IPS-NIHi7 (cell line): Measurements from ENCODE around the gene CCNT2.
"Not testable (repeated sequence)": the region's sequence is repeated elsewhere in the genome, so short reads cannot be mapped to it uniquely, and the experiment has no call there.

ENCODE experiments used
- DNase-seq: peaks from one replicate; pipeline ENCODE4 v3.0.0; 2012; ENCODE audit warnings: mixed read lengths; ENCODE audit errors: extremely low spot score

Gene CCNT2

DNA sequence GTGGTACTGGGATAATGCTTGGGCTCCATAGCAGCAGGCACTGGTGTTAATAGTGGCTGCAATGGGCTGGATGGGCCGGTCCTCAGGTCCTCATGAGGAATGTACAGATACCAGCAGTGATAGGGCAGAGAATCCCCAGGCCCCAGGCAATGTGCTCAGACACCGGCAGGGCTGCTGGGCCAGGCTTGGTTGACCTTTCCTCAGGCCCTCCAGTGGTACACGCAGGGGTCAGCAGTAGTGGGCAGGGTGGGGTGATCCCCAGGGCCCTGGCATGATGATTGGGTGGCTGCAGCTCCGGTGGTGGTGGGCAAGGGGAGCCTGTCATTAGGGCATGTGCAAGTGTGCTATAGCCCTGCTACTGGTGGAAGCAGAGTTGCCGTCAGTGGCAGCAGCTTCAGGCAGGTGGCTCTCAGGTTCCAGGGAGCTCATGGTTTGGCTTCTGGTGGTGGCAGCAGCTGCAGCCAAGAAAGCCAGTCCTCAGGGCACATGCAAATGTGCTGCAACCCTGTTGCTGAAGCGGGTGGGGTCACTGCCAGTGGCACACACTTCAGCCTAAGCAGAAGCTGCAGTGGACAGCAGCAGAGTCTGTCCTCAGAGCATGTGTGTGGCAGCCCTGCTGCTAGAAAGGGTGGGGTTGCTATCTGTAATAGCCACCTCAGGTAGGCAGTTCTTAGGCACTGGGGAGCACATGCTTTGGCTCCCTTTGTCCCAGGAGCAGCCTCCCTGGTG is 56.8 kb downstream of the CCNT2 start:
- DNase-seq: no peak

DNA sequence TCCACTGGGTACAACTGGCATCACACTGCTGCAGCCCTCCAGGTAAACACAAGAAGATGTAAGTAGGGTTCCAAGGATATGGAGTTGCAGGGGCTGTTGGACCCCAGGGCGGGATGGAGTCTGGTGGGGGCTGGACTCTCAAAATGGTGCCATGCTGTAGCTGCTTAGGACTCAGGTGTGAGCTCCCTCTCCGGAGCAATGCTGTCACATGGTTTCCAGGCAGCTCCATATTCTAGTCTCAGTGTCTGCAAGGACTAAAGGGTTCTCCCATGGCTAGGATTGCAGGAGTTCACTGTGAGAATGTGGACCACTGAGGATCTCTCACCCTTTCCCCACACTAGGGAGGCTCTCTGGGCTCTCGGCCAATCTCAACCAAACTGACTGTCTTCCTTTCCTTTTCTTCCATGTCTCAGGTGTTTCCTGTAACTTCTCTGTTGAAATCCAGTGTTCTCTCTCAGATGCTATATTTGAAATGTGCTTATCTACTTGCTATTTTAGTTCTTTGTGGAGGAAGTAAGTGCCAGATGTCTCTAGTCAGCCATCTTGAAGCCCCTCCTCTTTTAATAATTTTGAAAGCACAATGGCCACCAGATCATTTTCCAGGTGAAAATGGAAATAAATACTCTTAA is 57.6 kb downstream of the CCNT2 start:
- no peak for DNase-seq

GRCh38 chr2:134977104-134977503 is 58.5 kb downstream of the CCNT2 start:
- DNase-seq: not testable (repeated sequence)

GRCh38 chr2:134979221-134979620 is 60.6 kb downstream of the CCNT2 start:
- DNase-seq: no peak

GRCh38 chr2:134980639-134981038 is 62.0 kb downstream of the CCNT2 start:
- no peak for DNase-seq

- no peak for DNase-seq
Observed at GRCh38 chr2:134982603-134983002, 64.0 kb downstream of the CCNT2 start.

DNA sequence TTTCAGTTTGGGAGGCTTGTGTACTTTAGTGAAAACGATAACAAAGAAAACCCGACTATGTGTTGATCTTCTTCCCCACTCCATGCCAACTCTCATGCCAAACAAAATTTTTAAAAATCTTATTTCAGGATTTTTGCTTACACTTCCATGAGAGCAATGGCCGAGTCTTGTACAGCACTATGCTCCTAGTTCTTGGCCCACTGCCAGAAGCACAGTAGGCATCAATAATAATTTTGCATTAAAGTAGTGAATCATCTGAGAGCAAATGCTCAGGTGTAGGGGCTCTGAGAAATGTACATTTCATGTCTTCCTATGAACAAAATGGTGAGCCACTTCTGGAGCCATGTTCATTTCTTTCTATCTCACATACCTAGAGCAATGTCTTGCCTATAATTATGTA is 66.4 kb downstream of the CCNT2 start:
- no peak for DNase-seq

DNA sequence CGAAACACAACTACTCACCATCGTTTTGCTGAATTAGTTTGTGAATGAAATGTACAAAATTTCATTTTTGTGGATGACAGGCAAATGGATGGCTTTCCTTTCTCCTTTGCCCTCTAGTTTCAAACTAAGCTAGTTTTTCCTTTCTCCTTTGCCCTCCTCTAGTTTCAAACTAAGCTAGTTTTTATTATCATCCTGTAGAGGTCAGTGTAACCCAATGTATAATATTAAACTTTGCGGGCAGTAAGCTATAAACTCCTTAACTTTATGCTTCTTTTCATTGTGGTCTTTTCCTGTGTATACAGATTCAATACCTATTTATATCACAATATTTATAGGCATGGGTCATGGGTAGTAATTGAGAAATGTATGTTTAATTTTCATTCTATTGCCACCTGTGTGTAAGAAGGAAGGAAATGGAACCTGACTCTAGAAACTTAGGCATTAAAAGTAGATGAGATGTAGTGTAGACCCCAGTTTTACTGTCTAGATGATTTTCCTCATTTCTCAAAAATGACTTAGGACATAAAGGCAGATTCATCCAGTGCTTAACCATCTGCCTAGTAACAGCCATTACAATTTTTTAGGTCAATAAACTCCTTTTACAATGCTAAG is 70.5 kb downstream of the CCNT2 start:
- DNase-seq: peak; percentile 38

GRCh38 chr2:134999521-134999920 is 80.9 kb downstream of the CCNT2 start:
- no peak for DNase-seq

DNA sequence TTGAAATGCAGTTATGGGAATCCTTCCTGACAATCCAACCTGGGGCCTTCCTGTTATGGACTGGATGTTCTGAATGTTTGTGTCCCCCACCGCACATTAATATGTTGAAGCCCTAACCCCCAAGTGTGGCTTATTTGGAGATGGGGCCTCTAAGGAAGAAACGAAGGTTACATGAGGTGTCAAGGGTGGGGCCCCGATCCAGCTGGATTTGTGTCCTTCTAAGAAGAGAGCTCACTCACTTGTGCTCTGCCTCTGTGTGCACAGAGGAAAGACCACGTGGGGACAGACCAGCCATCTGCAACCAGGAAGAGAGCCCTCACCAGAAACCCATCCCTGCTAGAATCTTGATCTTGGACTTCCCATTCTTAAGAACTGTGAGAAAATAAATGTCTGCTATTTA is 84.2 kb downstream of the CCNT2 start:
- no peak for DNase-seq

DNA sequence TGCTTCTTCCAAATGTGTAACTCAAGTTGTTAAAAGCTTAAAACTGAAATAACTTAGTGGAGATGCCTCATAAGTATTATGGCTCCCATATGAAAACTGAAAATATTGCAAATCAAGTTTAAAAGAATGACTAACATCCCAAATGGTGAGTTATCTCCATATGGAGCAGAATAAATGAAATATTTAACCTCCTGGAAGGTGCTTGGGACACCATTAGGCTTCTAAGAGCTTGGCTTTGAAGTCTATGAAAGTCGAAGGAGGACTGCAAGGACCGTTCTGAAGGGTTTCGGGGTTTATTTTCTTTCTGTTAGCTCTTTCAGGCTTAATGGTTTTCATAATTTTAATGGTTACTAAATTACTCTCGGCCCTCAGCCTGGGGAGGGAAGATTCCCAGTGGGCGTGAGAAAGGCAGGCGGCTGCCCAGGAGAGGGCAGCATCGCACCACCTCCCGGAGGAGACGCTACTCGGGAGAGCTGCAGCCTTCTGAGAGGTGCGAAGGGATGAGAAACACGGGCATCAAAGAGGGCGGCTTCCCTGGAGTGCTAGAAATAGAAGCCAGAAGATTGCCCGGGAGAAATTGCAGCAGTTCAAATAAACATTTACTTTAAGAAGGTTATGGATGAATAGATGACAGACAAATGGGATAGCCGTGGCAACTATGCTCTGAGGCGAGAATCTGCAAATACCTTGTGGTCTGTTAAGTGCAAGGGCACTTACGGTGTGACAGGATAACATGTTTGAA is 85.6 kb downstream of the CCNT2 start:
- DNase-seq: peak; percentile 93

DNA sequence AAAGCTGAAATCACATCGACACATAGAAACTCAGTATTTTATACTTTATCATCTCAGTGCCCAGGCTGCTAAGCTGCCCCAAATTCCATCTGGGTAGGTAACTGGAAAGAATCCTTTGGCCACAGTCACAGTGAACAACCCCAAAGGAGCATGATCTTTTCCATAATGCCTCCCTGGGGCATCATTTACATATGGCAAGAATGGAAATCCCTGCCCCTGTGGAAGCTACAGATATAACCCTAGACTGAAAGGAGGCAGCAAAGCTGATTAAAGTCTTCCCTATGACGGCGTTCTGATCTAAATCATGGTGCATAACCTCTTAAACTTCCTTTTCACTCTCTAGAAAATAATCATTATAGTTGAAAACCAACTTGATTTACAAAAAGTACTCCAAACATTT is 87.1 kb downstream of the CCNT2 start:
- DNase-seq: no peak
